Measurements from ENCODE around the gene MAP1B. TPM values are rescaled to one million over a fixed set of nuclear protein-coding genes. Genes with fewer than 3 reads are reported as not detected.

Gene MAP1B
- total and polyA plus RNA-seq, 9 of the 15 experiments (the other 6 are each of a cell fraction or from before 2014, with no cell fraction given) = 5.2 to 66.1 (median 17.3) TPM

DNA sequence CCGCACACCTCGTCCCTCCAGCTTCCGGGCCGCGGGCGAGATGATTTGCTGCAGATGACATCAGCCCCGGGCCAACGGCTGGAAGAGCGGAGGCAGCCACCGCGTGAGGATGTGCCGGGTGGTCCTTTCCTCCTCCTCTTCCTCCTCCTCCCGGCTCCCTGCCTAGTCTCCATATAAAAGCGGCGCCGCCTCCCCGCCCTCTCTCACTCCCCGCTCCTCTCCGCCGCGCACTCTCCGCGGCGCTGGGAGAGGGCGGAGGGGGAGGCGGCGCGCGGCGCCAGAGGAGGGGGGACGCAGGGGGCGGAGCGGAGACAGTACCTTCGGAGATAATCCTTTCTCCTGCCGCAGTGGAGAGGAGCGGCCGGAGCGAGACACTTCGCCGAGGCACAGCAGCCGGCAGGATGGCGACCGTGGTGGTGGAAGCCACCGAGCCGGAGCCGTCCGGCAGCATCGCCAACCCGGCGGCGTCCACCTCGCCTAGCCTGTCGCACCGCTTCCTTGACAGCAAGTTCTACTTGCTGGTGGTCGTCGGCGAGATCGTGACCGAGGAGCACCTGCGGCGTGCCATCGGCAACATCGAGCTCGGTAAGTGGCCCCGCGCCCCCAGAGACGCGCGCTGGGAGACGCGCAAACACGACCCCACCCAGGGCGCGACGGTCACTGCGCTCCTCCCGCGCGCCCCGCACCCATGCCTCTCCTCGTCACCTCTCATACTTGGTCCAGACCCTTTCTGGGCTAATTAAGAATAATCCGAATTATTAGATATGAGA lies at the start of gene MAP1B (continued):
- TF ChIP-seq, protein P1, sequence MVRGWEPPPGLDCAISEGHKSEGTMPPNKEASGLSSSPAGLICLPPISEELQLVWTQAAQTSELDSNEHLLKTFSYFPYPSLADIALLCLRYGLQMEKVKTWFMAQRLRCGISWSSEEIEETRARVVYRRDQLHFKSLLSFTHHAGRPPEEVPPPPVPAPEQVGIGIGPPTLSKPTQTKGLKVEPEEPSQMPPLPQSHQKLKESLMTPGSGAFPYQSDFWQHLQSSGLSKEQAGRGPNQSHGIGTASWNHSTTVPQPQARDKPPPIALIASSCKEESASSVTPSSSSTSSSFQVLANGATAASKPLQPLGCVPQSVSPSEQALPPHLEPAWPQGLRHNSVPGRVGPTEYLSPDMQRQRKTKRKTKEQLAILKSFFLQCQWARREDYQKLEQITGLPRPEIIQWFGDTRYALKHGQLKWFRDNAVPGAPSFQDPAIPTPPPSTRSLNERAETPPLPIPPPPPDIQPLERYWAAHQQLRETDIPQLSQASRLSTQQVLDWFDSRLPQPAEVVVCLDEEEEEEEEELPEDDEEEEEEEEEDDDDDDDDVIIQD (CRISPR knock-in tag; IDR thresholded peaks at IDR 0.05) = no peak
- TF ChIP-seq, protein P2, sequence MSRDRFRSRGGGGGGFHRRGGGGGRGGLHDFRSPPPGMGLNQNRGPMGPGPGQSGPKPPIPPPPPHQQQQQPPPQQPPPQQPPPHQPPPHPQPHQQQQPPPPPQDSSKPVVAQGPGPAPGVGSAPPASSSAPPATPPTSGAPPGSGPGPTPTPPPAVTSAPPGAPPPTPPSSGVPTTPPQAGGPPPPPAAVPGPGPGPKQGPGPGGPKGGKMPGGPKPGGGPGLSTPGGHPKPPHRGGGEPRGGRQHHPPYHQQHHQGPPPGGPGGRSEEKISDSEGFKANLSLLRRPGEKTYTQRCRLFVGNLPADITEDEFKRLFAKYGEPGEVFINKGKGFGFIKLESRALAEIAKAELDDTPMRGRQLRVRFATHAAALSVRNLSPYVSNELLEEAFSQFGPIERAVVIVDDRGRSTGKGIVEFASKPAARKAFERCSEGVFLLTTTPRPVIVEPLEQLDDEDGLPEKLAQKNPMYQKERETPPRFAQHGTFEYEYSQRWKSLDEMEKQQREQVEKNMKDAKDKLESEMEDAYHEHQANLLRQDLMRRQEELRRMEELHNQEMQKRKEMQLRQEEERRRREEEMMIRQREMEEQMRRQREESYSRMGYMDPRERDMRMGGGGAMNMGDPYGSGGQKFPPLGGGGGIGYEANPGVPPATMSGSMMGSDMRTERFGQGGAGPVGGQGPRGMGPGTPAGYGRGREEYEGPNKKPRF (IDR thresholded peaks at IDR 0.05; ENCODE audit: low read depth, low read length) = no peak
- TF ChIP-seq EZH2 (IDR thresholded peaks at IDR 0.05; ENCODE audit: borderline replicate concordance, low read depth, low read length) (no peak), XRCC3 (IDR thresholded peaks at IDR 0.05) (no peak), NFATC3 (IDR thresholded peaks at IDR 0.05) (no peak), ZBTB7A (IDR thresholded peaks at IDR 0.05; ENCODE audit: borderline replicate concordance, control insufficient read depth, low read depth, low read length) (no peak; the same call in 1 of the 2 replicates), MCM7 (IDR thresholded peaks at IDR 0.05) (no peak), CREBBP (IDR thresholded peaks at IDR 0.05; ENCODE audit: low read depth, low read length) (no peak), ZNF75A (CRISPR knock-in tag; IDR thresholded peaks at IDR 0.05) (no peak), TCFL5 (CRISPR knock-in tag; conservative IDR thresholded peaks at IDR 0.05) (no peak), GATAD2B (IDR thresholded peaks at IDR 0.05; ENCODE audit: borderline replicate concordance) (no peak), MECOM (CRISPR knock-in tag; IDR thresholded peaks at IDR 0.05) (no peak), ASH1L (IDR thresholded peaks at IDR 0.05; ENCODE audit: borderline replicate concordance, low read depth, partially characterized antibody) (no peak), TBP (optimal IDR thresholded peaks at IDR 0.05; ENCODE audit: low read depth, low read length) (peak; percentile 78)
- TF ChIP-seq, protein P3, sequence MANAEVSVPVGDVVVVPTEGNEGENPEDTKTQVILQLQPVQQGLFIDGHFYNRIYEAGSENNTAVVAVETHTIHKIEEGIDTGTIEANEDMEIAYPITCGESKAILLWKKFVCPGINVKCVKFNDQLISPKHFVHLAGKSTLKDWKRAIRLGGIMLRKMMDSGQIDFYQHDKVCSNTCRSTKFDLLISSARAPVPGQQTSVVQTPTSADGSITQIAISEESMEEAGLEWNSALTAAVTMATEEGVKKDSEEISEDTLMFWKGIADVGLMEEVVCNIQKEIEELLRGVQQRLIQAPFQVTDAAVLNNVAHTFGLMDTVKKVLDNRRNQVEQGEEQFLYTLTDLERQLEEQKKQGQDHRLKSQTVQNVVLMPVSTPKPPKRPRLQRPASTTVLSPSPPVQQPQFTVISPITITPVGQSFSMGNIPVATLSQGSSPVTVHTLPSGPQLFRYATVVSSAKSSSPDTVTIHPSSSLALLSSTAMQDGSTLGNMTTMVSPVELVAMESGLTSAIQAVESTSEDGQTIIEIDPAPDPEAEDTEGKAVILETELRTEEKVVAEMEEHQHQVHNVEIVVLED (CRISPR knock-in tag; IDR thresholded peaks at IDR 0.05) = peak; percentile 21; the same call in 1 of the 2 replicates
- TF ChIP-seq, protein P4, sequence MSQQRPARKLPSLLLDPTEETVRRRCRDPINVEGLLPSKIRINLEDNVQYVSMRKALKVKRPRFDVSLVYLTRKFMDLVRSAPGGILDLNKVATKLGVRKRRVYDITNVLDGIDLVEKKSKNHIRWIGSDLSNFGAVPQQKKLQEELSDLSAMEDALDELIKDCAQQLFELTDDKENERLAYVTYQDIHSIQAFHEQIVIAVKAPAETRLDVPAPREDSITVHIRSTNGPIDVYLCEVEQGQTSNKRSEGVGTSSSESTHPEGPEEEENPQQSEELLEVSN (IDR thresholded peaks at IDR 0.05; ENCODE audit: borderline replicate concordance in 1 of 2, extremely low read depth in 1 of 2, insufficient read depth in 1 of 2, insufficient read length in 1 of 2, low read depth in 1 of 2, low read length in 1 of 2, poor library complexity in 1 of 2, severe bottlenecking in 1 of 2) = peak in 1 of 2 experiments; percentile 11

All from K562 (cell line).